ENCODE data around the gene TOGARAM1.
A peak's percentile ranks its signal among the peaks of the same experiment; 100 is the strongest.

TOGARAM1 gene

GRCh38 chr14:45095143-45095542 is 133.2 kb downstream of the TOGARAM1 start:
- DNase-seq (ENCODE audit: low read depth), result no peak
- H3K4me3 ChIP-seq (ENCODE audit: low read depth, low read length), result no peak overlapping the region
- TF ChIP-seq CTCF (conservative IDR thresholded peaks at IDR 0.05; ENCODE audit: low read depth, low read length), result no peak

- TF ChIP-seq CTCF (conservative IDR thresholded peaks at IDR 0.05; ENCODE audit: low read depth, low read length), result no peak
- no peak overlapping the region for H3K4me3 ChIP-seq (ENCODE audit: low read depth, low read length)
- DNase-seq (ENCODE audit: low read depth), result no peak
Measured at GRCh38 chr14:45096218-45096617, 134.2 kb downstream of the TOGARAM1 start.

- no peak for TF ChIP-seq CTCF (conservative IDR thresholded peaks at IDR 0.05; ENCODE audit: low read depth, low read length)
- no peak overlapping the region for H3K4me3 ChIP-seq (ENCODE audit: low read depth, low read length)
- DNase-seq (ENCODE audit: low read depth), result no peak
Measured at GRCh38 chr14:45103806-45104205, 141.8 kb downstream of the TOGARAM1 start.

GRCh38 chr14:45104561-45104960 is 142.6 kb downstream of the TOGARAM1 start:
- no peak overlapping the region for H3K4me3 ChIP-seq (ENCODE audit: low read depth, low read length)
- no peak for DNase-seq (ENCODE audit: low read depth)
- TF ChIP-seq CTCF (conservative IDR thresholded peaks at IDR 0.05; ENCODE audit: low read depth, low read length), result no peak

GRCh38 chr14:45112896-45113781 is 151.1 kb downstream of the TOGARAM1 start:
- H3K4me3 ChIP-seq (ENCODE audit: low read depth, low read length), result no peak overlapping the region
- TF ChIP-seq CTCF (conservative IDR thresholded peaks at IDR 0.05; ENCODE audit: low read depth, low read length), result no peak
- DNase-seq (ENCODE audit: low read depth), result peak; percentile 53

- no peak for TF ChIP-seq CTCF (conservative IDR thresholded peaks at IDR 0.05; ENCODE audit: low read depth, low read length)
- no peak overlapping the region for H3K4me3 ChIP-seq (ENCODE audit: low read depth, low read length)
- DNase-seq (ENCODE audit: low read depth), result no peak
Measured at GRCh38 chr14:45114327-45114726, 152.3 kb downstream of the TOGARAM1 start.

GRCh38 chr14:45118594-45118993 is 156.6 kb downstream of the TOGARAM1 start:
- TF ChIP-seq CTCF (conservative IDR thresholded peaks at IDR 0.05; ENCODE audit: low read depth, low read length), result no peak
- H3K4me3 ChIP-seq (ENCODE audit: low read depth, low read length), result no peak overlapping the region
- DNase-seq (ENCODE audit: low read depth), result no peak
